SU-DHL-6 (cell line): Measurements from ENCODE around the gene DCDC2C.

Experiments used
- CTCF ChIP-seq: fragments of 200-600 bp; sonication (generic); IDR thresholded peaks from one replicate; pipeline ENCODE4 v1.5.1; 2017; ENCODE audit warnings: antibody characterized with exemption, mild to moderate bottlenecking, low read length, moderate library complexity; ENCODE audit not compliant: insufficient read depth, poor library complexity, severe bottlenecking
- EZH2phosphoT487 ChIP-seq: fragments of 200-600 bp; sonication (generic), shearing (Covaris generic); conservative IDR thresholded peaks from 2 replicates; pipeline ENCODE4 v1.6.1; 2018; ENCODE audit warnings: mild to moderate bottlenecking, antibody characterized with exemption, low read length, moderate library complexity, mixed read lengths

- TF ChIP-seq CTCF (no peak), EZH2phosphoT487 (no peak)
Observed at GRCh38 chr2:3766824-3767223, 63.4 kb downstream of the DCDC2C start.
